Effector memory CD8-positive, alpha-beta T cell (primary cell): ENCODE measurements around the gene CIAPIN1.

Experiments used
- ATAC-seq: fragments of 150-1000 bp; cut with Tn5 transposase; replicated peaks from 2 replicates; pipeline ENCODE4 v1.10.0; 2021; ENCODE audit warnings: mild to moderate bottlenecking, moderate library complexity
- DNase-seq, 3 experiments: peaks; one replicate each; pipeline ENCODE4 v3.0.0; 2021
- H3K27ac Mint-ChIP-seq, 2 donors: one replicate each; pipeline ENCODE4 v1.8.0; 2022; ENCODE audit warnings: mild to moderate bottlenecking in 2 of 2, mixed read lengths in 2 of 2, moderate library complexity in 2 of 2
- H3K27me3 Mint-ChIP-seq, 2 donors: one replicate each; pipeline ENCODE4 v1.8.0; 2022; ENCODE audit warnings: mixed read lengths in 2 of 2
- H3K36me3 Mint-ChIP-seq: one replicate; pipeline ENCODE4 v1.8.0; 2022; ENCODE audit warnings: mild to moderate bottlenecking, moderate library complexity, mixed read lengths; ENCODE audit not compliant: insufficient read depth
- H3K4me1 Mint-ChIP-seq, 2 donors: one replicate each; pipeline ENCODE4 v1.8.0; 2022; ENCODE audit warnings: low read depth in 2 of 2, mixed read lengths in 2 of 2
- H3K4me3 Mint-ChIP-seq, 2 donors: one replicate each; pipeline ENCODE4 v1.8.0; 2022; ENCODE audit warnings: mild to moderate bottlenecking in 2 of 2, mixed read lengths in 2 of 2, moderate library complexity in 2 of 2
- H3K9me3 Mint-ChIP-seq, 2 donors: one replicate each; pipeline ENCODE4 v1.8.0; 2022; ENCODE audit warnings: mixed read lengths in 2 of 2

The CIAPIN1 gene

DNA sequence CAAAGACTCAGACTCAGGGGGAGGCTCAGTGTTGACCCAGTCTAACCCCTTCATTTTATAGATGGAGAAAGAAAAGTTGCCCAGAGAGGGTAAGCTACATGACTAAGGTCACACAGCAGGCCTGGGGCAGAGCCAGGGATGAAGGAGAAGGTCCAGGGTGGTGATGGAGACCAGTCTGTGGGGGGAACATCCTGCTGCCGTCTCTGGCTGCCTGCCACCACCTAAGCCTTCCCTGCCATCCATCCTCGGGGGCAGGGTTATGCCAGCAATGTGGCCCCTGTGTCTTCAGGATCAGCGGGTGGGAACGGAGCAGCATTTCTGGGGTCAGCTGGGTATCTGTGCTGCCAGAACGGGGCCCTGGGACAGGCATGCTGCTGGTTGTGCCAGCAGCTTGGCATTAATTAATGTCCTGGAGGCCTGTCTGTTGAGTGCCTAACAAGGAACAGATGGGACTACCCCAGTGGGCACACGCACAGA is 33.6 kb upstream of the CIAPIN1 start:
- H3K27ac Mint-ChIP-seq = peak overlapping the region in 1 of 2 donors; percentile 39
- DNase-seq (no peak), ATAC-seq (no peak)
- H3K36me3 Mint-ChIP-seq = peaks cover 4% of the 10 kb centered on the region
- peaks cover 18 to 23% of the 10 kb centered on the region in 2 donors for H3K4me1 Mint-ChIP-seq
- H3K9me3 Mint-ChIP-seq = no peaks in the 10 kb centered on the region
- H3K27me3 Mint-ChIP-seq = no peaks in the 10 kb centered on the region
- H3K4me3 Mint-ChIP-seq = no peak overlapping the region

- no peak for ATAC-seq
- Mint-ChIP-seq H3K27ac (peak overlapping the region in 1 of 2 donors; percentile 71), H3K4me1 (peaks cover 14 to 18% of the 10 kb centered on the region in 2 donors), H3K4me3 (no peak overlapping the region), H3K36me3 (peaks cover 3% of the 10 kb centered on the region), H3K9me3 (no peaks in the 10 kb centered on the region), H3K27me3 (no peaks in the 10 kb centered on the region)
- DNase-seq = no peak
These were observed 33.0 kb upstream of the CIAPIN1 start for GRCh38 chr16:57479976-57480753.

DNA sequence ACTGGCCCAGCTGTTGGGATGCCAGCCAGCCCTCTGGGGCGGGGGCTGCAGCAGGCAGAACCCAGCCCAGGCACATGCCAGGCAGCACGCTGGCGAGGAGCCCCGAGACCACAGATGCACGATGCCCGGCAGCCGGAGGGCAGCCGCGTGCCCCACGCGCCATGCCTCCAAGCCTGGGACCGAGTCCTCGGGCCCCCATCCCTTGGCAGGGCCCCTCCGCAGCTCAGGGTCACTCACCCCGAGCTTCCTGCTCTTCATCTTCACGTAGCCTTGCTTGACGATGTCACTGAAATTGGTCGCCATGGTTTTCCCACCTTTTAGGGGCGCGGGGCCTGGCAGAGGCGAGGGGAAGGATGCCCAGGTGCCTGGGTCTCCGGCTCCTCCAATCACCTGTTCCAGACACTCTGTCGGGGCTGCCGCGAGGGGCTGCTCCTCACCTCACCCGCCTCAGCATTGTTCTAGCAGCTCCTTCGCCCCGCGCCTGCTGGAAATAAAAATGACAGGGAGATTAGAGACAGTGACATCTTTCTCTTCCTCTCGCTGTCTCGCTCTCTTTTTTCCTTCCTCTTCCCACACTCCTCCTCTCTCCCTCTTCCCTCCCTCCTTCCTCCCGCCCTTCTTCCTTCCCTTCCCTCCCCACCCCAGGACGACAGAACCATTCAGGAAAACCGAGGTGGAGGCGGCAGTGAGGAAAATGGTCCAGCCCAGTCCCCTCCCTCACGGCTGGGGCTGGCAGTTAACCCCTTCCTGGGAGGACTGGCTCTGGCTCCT is 32.2 kb upstream of the CIAPIN1 start:
- no peak for ATAC-seq

GRCh38 chr16:57478396-57479204 is 31.4 kb upstream of the CIAPIN1 start:
- H3K4me3 Mint-ChIP-seq = no peak overlapping the region
- ATAC-seq (no peak), DNase-seq (no peak)
- peaks cover 3% of the 10 kb centered on the region for H3K36me3 Mint-ChIP-seq
- H3K9me3 Mint-ChIP-seq = no peaks in the 10 kb centered on the region
- peaks cover 6 to 12% of the 10 kb centered on the region in 2 donors for H3K4me1 Mint-ChIP-seq
- H3K27me3 Mint-ChIP-seq = no peaks in the 10 kb centered on the region
- peak overlapping the region in 1 of 2 donors; percentile 41 for H3K27ac Mint-ChIP-seq

More for the DNA sequence above, 32.2 kb upstream of the CIAPIN1 start:
- peaks cover 3% of the 10 kb centered on the region for H3K36me3 Mint-ChIP-seq
- H3K9me3 Mint-ChIP-seq = no peaks in the 10 kb centered on the region
- H3K4me3 Mint-ChIP-seq = no peak overlapping the region
- H3K27me3 Mint-ChIP-seq = no peaks in the 10 kb centered on the region
- H3K4me1 Mint-ChIP-seq = peaks cover 6 to 12% of the 10 kb centered on the region in 2 donors
- no peak for DNase-seq
- H3K27ac Mint-ChIP-seq = peak overlapping the region in 1 of 2 donors; percentile 71

- no peaks in the 10 kb centered on the region for H3K27me3 Mint-ChIP-seq
- H3K27ac Mint-ChIP-seq = no peak overlapping the region
- no peak for ATAC-seq
- no peak overlapping the region for H3K4me3 Mint-ChIP-seq
- no peak for DNase-seq
- H3K36me3 Mint-ChIP-seq = peaks cover 3% of the 10 kb centered on the region
- H3K4me1 Mint-ChIP-seq = peaks cover 6 to 12% of the 10 kb centered on the region in 2 donors
- no peaks in the 10 kb centered on the region for H3K9me3 Mint-ChIP-seq
These were observed 30.5 kb upstream of the CIAPIN1 start for GRCh38 chr16:57477531-57478202.

DNA sequence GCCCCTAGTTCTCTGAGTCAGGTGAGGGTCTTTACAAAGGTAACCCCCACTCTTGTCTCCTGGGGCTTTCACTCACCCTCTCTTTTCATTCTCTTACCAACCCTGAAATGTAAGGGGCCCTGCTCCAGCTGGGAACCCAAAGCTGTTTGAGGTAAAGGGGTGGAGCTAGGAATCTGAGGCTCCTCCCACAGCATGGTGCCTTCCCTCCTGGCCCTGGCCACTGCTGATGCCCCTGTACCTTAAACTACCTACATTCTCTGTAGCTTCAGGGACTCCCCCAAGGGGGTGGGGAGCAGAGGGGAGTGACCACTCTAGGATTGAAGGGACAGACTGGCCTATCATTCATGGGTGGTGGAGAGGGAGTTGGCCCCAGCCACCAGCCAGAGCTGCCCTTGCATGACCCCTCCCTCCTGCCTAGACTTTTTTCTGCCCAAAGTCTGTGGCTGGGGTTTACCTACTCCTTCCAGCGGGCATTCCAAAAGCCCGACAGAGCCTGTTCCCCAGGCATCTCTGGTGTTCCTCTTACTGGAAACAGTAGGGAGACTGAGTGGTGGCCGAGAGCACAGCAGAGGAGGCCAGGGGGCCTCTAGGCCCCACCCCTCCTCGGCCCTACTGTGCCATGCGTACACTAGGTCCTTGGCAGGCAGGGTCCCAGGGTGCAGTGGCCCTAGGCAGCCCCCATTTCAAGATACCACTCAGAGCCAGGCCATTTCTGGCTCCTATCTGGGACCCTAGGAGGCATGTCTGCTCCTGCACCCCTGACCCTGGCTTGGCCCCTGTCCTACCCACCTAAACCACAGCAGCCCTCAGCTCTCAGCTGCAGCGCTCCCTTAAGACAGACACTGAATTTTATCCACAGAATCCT is 29.6 kb upstream of the CIAPIN1 start:
- DNase-seq (no peak), ATAC-seq (no peak)
- H3K36me3 Mint-ChIP-seq = peaks cover 11% of the 10 kb centered on the region
- no peak overlapping the region for H3K4me3 Mint-ChIP-seq
- H3K4me1 Mint-ChIP-seq = peaks cover 6 to 12% of the 10 kb centered on the region in 2 donors
- no peaks in the 10 kb centered on the region for H3K9me3 Mint-ChIP-seq
- no peaks in the 10 kb centered on the region for H3K27me3 Mint-ChIP-seq
- peak overlapping the region; percentile 77 for H3K27ac Mint-ChIP-seq

DNA sequence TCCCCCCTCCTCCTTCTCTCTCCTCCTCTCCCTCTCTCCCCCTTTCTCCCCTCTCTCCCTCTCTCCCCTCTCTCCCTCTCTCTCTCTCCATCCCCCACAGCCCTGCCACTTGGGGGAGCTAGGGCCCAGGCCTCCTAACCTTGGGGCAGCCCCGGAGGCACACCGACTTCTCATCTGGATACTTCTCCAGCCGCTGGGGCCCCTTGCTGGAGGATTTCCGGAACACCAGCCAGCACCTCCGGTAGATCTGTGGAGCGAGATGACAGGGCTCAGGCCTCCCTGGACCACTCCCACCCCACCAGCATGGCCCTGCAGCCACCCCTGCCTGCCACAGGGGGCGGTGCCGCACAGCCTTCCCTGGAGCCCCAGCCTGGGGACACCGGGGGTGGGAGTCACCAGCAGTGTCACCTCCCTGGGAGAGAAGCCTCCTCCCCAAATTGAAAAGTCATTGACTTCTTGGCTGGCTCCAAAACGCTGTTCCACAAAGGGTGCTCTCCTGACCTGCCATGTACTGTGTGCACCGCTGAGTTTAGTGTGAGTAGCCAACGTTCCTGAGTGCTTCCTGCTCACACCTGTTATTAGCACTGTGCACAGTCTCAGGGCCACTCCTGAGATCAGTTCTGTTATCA is 28.6 kb upstream of the CIAPIN1 start:
- DNase-seq (peak; percentile 54 to 68 (median 57)), ATAC-seq (peak; percentile 97)
- Mint-ChIP-seq H3K4me1 (peaks cover 6 to 12% of the 10 kb centered on the region in 2 donors), H3K27me3 (no peaks in the 10 kb centered on the region), H3K4me3 (peak overlapping the region; percentile 37 to 41), H3K27ac (peak overlapping the region; percentile 77), H3K9me3 (no peaks in the 10 kb centered on the region), H3K36me3 (peaks cover 17% of the 10 kb centered on the region)

DNA sequence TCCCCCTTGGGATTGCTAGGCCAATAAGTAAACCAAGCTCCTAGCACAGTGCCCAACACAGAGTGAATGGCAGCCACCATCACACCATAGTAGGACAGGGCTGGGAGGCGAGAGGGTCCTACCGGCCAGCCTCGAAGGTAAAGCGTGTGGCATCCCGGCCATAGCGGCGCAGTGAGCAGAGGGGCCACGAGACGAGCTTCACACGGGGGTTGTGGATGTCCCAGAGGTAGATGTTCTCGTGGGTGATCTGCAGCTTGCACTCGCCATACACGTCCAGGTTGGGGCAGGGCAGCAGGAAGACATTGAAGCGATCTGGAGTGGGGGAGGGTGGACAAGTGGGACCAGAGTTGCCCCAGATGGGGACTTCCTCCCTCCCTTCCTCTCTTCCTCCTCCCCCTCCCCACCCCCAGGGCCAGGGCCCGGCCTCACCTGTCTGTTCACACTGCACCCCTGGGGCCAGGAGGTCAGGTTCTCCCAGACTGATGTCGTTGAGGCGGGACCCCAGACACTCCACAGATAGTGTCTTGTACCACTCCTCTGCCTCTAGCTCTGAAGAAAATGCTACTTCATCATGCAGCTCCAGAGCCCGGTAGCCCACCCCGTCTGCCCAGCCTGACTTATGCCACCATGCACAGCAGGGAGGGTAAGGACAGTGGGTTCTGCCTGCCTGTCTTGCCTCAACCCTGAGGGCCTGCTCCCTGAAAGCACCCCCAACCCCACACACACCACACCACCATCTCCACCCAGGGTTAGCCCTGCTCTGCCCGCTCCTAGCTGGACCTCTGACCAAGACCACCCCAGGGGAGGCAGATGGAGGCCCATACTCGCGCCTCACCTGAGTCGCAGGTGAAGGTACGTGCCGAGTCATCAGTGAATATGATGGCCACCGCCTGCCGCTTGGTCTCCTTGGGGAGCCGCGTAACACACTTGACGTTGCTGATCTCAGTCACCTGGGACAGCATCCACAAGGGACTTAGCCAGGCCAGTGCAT is 27.8 kb upstream of the CIAPIN1 start:
- no peak for DNase-seq
- no peak for ATAC-seq
- no peak overlapping the region for H3K4me3 Mint-ChIP-seq
- peak overlapping the region in 1 of 2 donors; percentile 77 for H3K27ac Mint-ChIP-seq
- H3K27me3 Mint-ChIP-seq = no peaks in the 10 kb centered on the region
- H3K4me1 Mint-ChIP-seq = peaks cover 6 to 12% of the 10 kb centered on the region in 2 donors
- H3K36me3 Mint-ChIP-seq = peaks cover 25% of the 10 kb centered on the region
- no peaks in the 10 kb centered on the region for H3K9me3 Mint-ChIP-seq

GRCh38 chr16:57473906-57474305 is 26.7 kb upstream of the CIAPIN1 start:
- Mint-ChIP-seq H3K4me1 (peaks cover 6 to 9% of the 10 kb centered on the region in 2 donors), H3K27me3 (no peaks in the 10 kb centered on the region), H3K27ac (no peak overlapping the region), H3K4me3 (no peak overlapping the region), H3K36me3 (peaks cover 35% of the 10 kb centered on the region), H3K9me3 (no peaks in the 10 kb centered on the region)
- ATAC-seq (no peak), DNase-seq (no peak)

- H3K9me3 Mint-ChIP-seq = no peaks in the 10 kb centered on the region
- H3K27ac Mint-ChIP-seq = no peak overlapping the region
- H3K4me3 Mint-ChIP-seq = no peak overlapping the region
- peaks cover 40% of the 10 kb centered on the region for H3K36me3 Mint-ChIP-seq
- no peaks in the 10 kb centered on the region for H3K27me3 Mint-ChIP-seq
- no peak for DNase-seq
- ATAC-seq = no peak
- H3K4me1 Mint-ChIP-seq = peaks cover 8 to 9% of the 10 kb centered on the region in 2 donors
These were observed 26.1 kb upstream of the CIAPIN1 start for GRCh38 chr16:57473176-57473840.
